IMR-90 (cell line): ENCODE measurements around the gene TNNI2. TPM values are rescaled to one million over a fixed set of nuclear protein-coding genes. Genes with fewer than 3 reads are reported as not detected.

Experiments
- ATAC-seq: fragments of 200-7000 bp; cut with Tn5 transposase; 2 replicates; pipeline ENCODE4 v1.9.1; 2020; ENCODE audit warnings: low read depth, mild to moderate bottlenecking, moderate library complexity
- BruUV-seq: library from RNA; stranded (reverse); fragments of 400-500 nt; replicated peaks from 2 replicates; lab custom pipeline; 2021; lab: Mats Ljungman, UMichigan
- CTCF ChIA-PET: fragments of 300-600 bp; formaldehyde crosslinking; extraction: SDS; loops from one replicate; lab custom pipeline; 2021; ENCODE audit warnings: antibody characterized with exemption; lab: Yijun Ruan, JAX
- POLR2A ChIA-PET: fragments of 300-600 bp; sonication (Branson Sonifier 250); formaldehyde crosslinking; loops from one replicate; lab custom pipeline; 2022; ENCODE audit warnings: antibody characterized with exemption; ENCODE audit not compliant: unreplicated experiment; lab: Charles Lee
- DNase-seq: peaks from one replicate; pipeline ENCODE4 v3.0.0; 2013
- H2AFZ ChIP-seq: replicated peaks from 2 replicates; pipeline ENCODE3; 2013; ENCODE audit warnings: low read length, mild to moderate bottlenecking; ENCODE audit not compliant: poor library complexity
- H2AK5ac ChIP-seq: 2 replicates; pipeline ENCODE4 v1.6.1; 2013; ENCODE audit warnings: low read depth, low read length, inconsistent platforms
- H2AK9ac ChIP-seq: replicated peaks from 2 replicates; pipeline ENCODE3; 2013; ENCODE audit warnings: mild to moderate bottlenecking, low read depth, low read length, moderate library complexity; ENCODE audit not compliant: poor library complexity
- H2BK120ac ChIP-seq: 2 replicates; pipeline ENCODE4 v1.6.1; 2013; ENCODE audit warnings: low read depth, low read length, inconsistent platforms
- H2BK15ac ChIP-seq: 3 replicates; pipeline ENCODE4 v1.6.1; 2013; ENCODE audit warnings: low read depth, low read length, inconsistent platforms
- H2BK20ac ChIP-seq: 2 replicates; pipeline ENCODE4 v1.6.1; 2013; ENCODE audit warnings: low read depth, mild to moderate bottlenecking, inconsistent platforms, low read length, moderate library complexity
- H2BK5ac ChIP-seq: 2 replicates; pipeline ENCODE4 v1.6.1; 2013; ENCODE audit warnings: mild to moderate bottlenecking, low read depth, low read length, inconsistent platforms; ENCODE audit not compliant: poor library complexity, severe bottlenecking
- H3K14ac ChIP-seq: replicated peaks from 2 replicates; pipeline ENCODE4 v1.6.1; 2013; ENCODE audit warnings: low read depth, low read length, inconsistent platforms
- H3K18ac ChIP-seq: 2 replicates; pipeline ENCODE4 v1.6.1; 2013; ENCODE audit warnings: low read depth, low read length, control low read depth
- H3K23ac ChIP-seq: 2 replicates; pipeline ENCODE4 v1.6.1; 2013; ENCODE audit warnings: low read depth, low read length, inconsistent platforms
- H3K27ac ChIP-seq: 2 replicates; pipeline ENCODE4 v1.5.1; 2013; ENCODE audit warnings: mild to moderate bottlenecking, control low read depth, low read length; ENCODE audit not compliant: insufficient read depth
- H3K27me3 ChIP-seq: 2 replicates; pipeline ENCODE4 v1.6.1; 2013; ENCODE audit warnings: low read length; ENCODE audit not compliant: control insufficient read depth, insufficient read depth
- H3K36me3 ChIP-seq: 2 replicates; pipeline ENCODE4 v1.6.1; 2013; ENCODE audit warnings: low read length, mixed read lengths; ENCODE audit not compliant: control insufficient read depth, insufficient read depth
- H3K4ac ChIP-seq: 2 replicates; pipeline ENCODE4 v1.6.1; 2013; ENCODE audit warnings: low read depth, low read length, inconsistent platforms
- H3K4me1 ChIP-seq: 2 replicates; pipeline ENCODE4 v1.6.1; 2013; ENCODE audit warnings: low read length, mixed read lengths; ENCODE audit not compliant: control insufficient read depth, insufficient read depth
- H3K4me2 ChIP-seq: 2 replicates; pipeline ENCODE4 v1.6.1; 2013; ENCODE audit warnings: low read depth, mild to moderate bottlenecking, control low read depth, low read length, moderate library complexity
- H3K4me3 ChIP-seq: 2 replicates; pipeline ENCODE4 v1.5.1; 2013; ENCODE audit warnings: low read depth, mild to moderate bottlenecking, control low read depth, low read length, moderate library complexity; ENCODE audit not compliant: insufficient read depth
- H3K56ac ChIP-seq: 2 replicates; pipeline ENCODE4 v1.6.1; 2013; ENCODE audit warnings: low read length, inconsistent platforms; ENCODE audit not compliant: insufficient read depth; ENCODE audit errors: extremely low read depth
- H3K79me1 ChIP-seq, 2 experiments: 2 replicates each; pipeline ENCODE4 v1.6.1; 2013; ENCODE audit warnings: low read length in 2 of 2, inconsistent platforms in 1 of 2, low read depth in 1 of 2
- H3K9ac ChIP-seq: 2 replicates; pipeline ENCODE4 v1.6.1; 2013; ENCODE audit warnings: low read depth, low read length, control low read depth
- H3K9me1 ChIP-seq: 2 replicates; pipeline ENCODE4 v1.6.1; 2013; ENCODE audit warnings: low read length, inconsistent platforms; ENCODE audit not compliant: insufficient read depth
- H3K9me3 ChIP-seq: 2 replicates; pipeline ENCODE4 v1.6.1; 2013; ENCODE audit warnings: low read length; ENCODE audit not compliant: control insufficient read depth, insufficient read depth
- H4K20me1 ChIP-seq: 2 replicates; pipeline ENCODE4 v1.6.1; 2013; ENCODE audit warnings: low read length, inconsistent platforms; ENCODE audit not compliant: insufficient read depth
- H4K5ac ChIP-seq: 2 replicates; pipeline ENCODE4 v1.6.1; 2013; ENCODE audit warnings: mild to moderate bottlenecking, low read depth, low read length, control low read depth
- H4K8ac ChIP-seq, 2 experiments: 2 replicates each; pipeline ENCODE4 v1.6.1; 2013; ENCODE audit warnings: low read depth in 2 of 2, low read length in 2 of 2, control low read depth in 1 of 2, inconsistent platforms in 1 of 2
- H4K91ac ChIP-seq: 2 replicates; pipeline ENCODE4 v1.6.1; 2013; ENCODE audit warnings: low read depth, low read length, inconsistent platforms; ENCODE audit not compliant: insufficient read depth
- BHLHE40 ChIP-seq: fragments of 150-350 bp; IDR thresholded peaks from 2 replicates; pipeline ENCODE4 v1.6.1; 2016; ENCODE audit warnings: mild to moderate bottlenecking, low read depth, low read length
- CEBPB ChIP-seq: IDR thresholded peaks from 2 replicates; pipeline ENCODE4 v1.6.1; 2012; ENCODE audit warnings: low read depth, low read length, improper control_type of control experiment
- CHD1 ChIP-seq: IDR thresholded peaks from 2 replicates; pipeline ENCODE4 v1.6.1; 2012; ENCODE audit warnings: low read depth, low read length, improper control_type of control experiment
- FOS ChIP-seq: fragments of 150-350 bp; IDR thresholded peaks from 2 replicates; pipeline ENCODE4 v1.6.1; 2016; ENCODE audit warnings: low read depth, low read length
- MAFK ChIP-seq: IDR thresholded peaks from 2 replicates; pipeline ENCODE4 v1.6.1; 2012; ENCODE audit warnings: low read depth, low read length, improper control_type of control experiment
- MAZ ChIP-seq: IDR thresholded peaks from 2 replicates; pipeline ENCODE4 v1.6.1; 2012; ENCODE audit warnings: low read depth, mild to moderate bottlenecking, low read length, improper control_type of control experiment, moderate library complexity, borderline replicate concordance
- MXI1 ChIP-seq: IDR thresholded peaks from 2 replicates; pipeline ENCODE4 v1.6.1; 2012; ENCODE audit warnings: low read depth, mild to moderate bottlenecking, low read length, moderate library complexity, borderline replicate concordance
- NFE2L2 ChIP-seq: fragments of 150-350 bp; IDR thresholded peaks from 2 replicates; pipeline ENCODE4 v1.6.1; 2016; ENCODE audit warnings: low read depth, mild to moderate bottlenecking, low read length
- POLR2A ChIP-seq: IDR thresholded peaks from 2 replicates; pipeline ENCODE4 v1.6.1; 2012; ENCODE audit warnings: mild to moderate bottlenecking, low read depth, low read length
- RAD21 ChIP-seq: IDR thresholded peaks from 2 replicates; pipeline ENCODE4 v1.6.1; 2012; ENCODE audit warnings: low read length, improper control_type of control experiment
- RCOR1 ChIP-seq: IDR thresholded peaks from 2 replicates; pipeline ENCODE4 v1.6.1; 2012; ENCODE audit warnings: mild to moderate bottlenecking, low read length, improper control_type of control experiment; ENCODE audit not compliant: insufficient replicate concordance
- RFX5 ChIP-seq: IDR thresholded peaks from 2 replicates; pipeline ENCODE4 v1.8.0; 2012; ENCODE audit warnings: low read depth, mild to moderate bottlenecking, low read length, moderate library complexity
- SMC3 ChIP-seq: fragments of 150-350 bp; IDR thresholded peaks from 2 replicates; pipeline ENCODE4 v1.6.1; 2016; ENCODE audit warnings: low read depth, mild to moderate bottlenecking, antibody characterized with exemption, low read length, moderate library complexity
- WGBS, 2 experiments: methylation state at CpG; one replicate each; pipeline versions ENCODE4 v1.1.5 to v1.1.7; 2013; ENCODE audit warnings: missing lambda C conversion rate in 2 of 2; ENCODE audit not compliant: insufficient read length in 1 of 2; ENCODE audit errors: extremely low coverage in 2 of 2; 5-methylcytosine and 5-hydroxymethylcytosine counted together
- dilution Hi-C: fragments of 300-500 bp; cut with HindIII; formaldehyde crosslinking; loops from one replicate; pipeline ENCODE4 v1.14.3; 2018; ENCODE audit warnings: low sequenced_read_pairs; ENCODE audit not compliant: unreplicated experiment
- in situ Hi-C: fragments of 300-500 bp; cut with MboI; formaldehyde crosslinking; loops from 3 replicates; pipeline ENCODE4 v1.14.3; 2019; ENCODE audit warnings: low sequenced_read_pairs, inconsistent platforms, mixed read lengths
- intact Hi-C: fragments of 100-400 bp; cut with micrococcal nuclease; formaldehyde crosslinking; loops from 2 replicates; pipeline ENCODE4 v1.10.0; 2022
- polyA plus RNA-seq, 3 experiments: library from polyadenylated mRNA; depleted of rRNA; stranded (reverse); fragments of >200 nt; gene quantifications; 2 replicates each; pipeline ENCODE4 v1.2.3, GENCODE V29; 2012; ENCODE audit warnings: low replicate concordance in 1 of 3
- total RNA-seq: library from RNA; depleted of rRNA; stranded (reverse); fragments of >200 nt; gene quantifications from 2 replicates; pipeline ENCODE4 v1.2.3, GENCODE V29; 2012
- TF ChIP-seq, protein P1 (sequence below): conservative IDR thresholded peaks from 2 replicates; pipeline ENCODE4 v1.5.1; 2012; ENCODE audit warnings: mild to moderate bottlenecking, low read depth, low read length, improper control_type of control experiment
- TF ChIP-seq, protein P2 (sequence below): fragments of 150-350 bp; IDR thresholded peaks from 2 replicates; pipeline ENCODE4 v1.6.1; 2016; ENCODE audit warnings: low read depth, mild to moderate bottlenecking, low read length, moderate library complexity, borderline replicate concordance
- TF ChIP-seq, protein P3 (sequence below): fragments of 150-350 bp; IDR thresholded peaks from 2 replicates; pipeline ENCODE4 v1.6.1; 2017; ENCODE audit warnings: mild to moderate bottlenecking, antibody characterized with exemption, low read length, low read depth

Gene TNNI2
- total and polyA plus RNA-seq, 2 of the 4 experiments (the other 2 are of a cell fraction) = not detected

DNA sequence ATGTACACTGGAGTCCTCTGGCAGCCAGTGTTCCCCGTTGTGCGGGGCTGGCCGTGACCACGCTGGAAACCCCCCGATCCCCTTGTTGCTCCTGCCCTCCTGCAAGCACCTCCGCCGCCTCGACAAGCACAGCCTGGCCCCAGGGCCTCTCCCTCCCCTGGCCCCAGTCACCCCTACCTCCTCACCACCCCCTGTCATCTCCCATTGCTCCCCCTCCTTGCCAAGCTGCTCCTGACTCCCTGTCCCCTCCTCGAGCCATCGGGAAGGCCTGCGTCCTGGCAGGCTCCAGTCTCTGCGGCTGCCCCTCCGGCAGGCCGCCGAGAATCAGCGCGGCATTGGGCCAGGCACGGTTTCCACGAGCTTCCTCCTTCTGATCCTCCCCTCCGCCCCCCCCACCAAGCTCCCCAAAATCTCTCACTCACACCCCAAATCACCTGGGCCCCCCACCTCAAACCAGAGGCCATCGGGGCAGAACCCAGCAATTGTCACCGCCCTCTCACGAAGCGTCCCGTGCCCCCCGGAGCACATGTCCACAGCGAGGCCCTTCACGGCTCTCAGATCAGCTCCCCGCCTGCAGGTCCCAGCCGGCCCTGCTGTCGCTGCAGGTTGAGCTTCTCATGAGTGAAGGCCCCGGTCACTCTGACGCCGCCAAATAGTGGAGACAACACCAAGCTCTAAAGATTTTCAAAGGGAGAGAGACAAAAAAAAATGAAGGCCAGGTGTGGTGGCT lies 8.4 kb downstream of the TNNI2 start:
- Histone ChIP-seq H3K4ac (no peak overlapping the region), H3K79me1 (no peaks in the 10 kb centered on the region), H2BK20ac (no peak overlapping the region), H3K9me3 (no peaks in the 10 kb centered on the region), H3K9ac (no peak overlapping the region), H3K23ac (no peak overlapping the region), H4K20me1 (no peaks in the 10 kb centered on the region), H3K27me3 (peaks cover 56% of the 10 kb centered on the region), H3K18ac (no peak overlapping the region), H2AK9ac (no peak overlapping the region), H3K56ac (no peak overlapping the region), H2AK5ac (no peak overlapping the region), H3K4me2 (no peak overlapping the region), H3K4me1 (no peaks in the 10 kb centered on the region), H3K9me1 (no peaks in the 10 kb centered on the region), H3K27ac (no peak overlapping the region), H2BK120ac (no peak overlapping the region), H2BK15ac (no peak overlapping the region), H4K8ac (no peak overlapping the region), H3K14ac (no peak overlapping the region), H2AFZ (no peak overlapping the region), H4K5ac (no peak overlapping the region), H3K36me3 (no peaks in the 10 kb centered on the region), H3K4me3 (no peak overlapping the region), H4K91ac (no peak overlapping the region), H2BK5ac (no peak overlapping the region)
- 75% methylated on average over 10 of the region's 34 CpGs; no CpG with 5 or more reads in 1 of the 2 experiments for WGBS, 2 experiments
- ATAC-seq (no peak), DNase-seq (no peak)
- ChIA-PET CTCF (no interaction called here), POLR2A (no interaction called here)
- TF ChIP-seq, protein P1, sequence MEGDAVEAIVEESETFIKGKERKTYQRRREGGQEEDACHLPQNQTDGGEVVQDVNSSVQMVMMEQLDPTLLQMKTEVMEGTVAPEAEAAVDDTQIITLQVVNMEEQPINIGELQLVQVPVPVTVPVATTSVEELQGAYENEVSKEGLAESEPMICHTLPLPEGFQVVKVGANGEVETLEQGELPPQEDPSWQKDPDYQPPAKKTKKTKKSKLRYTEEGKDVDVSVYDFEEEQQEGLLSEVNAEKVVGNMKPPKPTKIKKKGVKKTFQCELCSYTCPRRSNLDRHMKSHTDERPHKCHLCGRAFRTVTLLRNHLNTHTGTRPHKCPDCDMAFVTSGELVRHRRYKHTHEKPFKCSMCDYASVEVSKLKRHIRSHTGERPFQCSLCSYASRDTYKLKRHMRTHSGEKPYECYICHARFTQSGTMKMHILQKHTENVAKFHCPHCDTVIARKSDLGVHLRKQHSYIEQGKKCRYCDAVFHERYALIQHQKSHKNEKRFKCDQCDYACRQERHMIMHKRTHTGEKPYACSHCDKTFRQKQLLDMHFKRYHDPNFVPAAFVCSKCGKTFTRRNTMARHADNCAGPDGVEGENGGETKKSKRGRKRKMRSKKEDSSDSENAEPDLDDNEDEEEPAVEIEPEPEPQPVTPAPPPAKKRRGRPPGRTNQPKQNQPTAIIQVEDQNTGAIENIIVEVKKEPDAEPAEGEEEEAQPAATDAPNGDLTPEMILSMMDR = no peak
- TF ChIP-seq, protein P2, sequence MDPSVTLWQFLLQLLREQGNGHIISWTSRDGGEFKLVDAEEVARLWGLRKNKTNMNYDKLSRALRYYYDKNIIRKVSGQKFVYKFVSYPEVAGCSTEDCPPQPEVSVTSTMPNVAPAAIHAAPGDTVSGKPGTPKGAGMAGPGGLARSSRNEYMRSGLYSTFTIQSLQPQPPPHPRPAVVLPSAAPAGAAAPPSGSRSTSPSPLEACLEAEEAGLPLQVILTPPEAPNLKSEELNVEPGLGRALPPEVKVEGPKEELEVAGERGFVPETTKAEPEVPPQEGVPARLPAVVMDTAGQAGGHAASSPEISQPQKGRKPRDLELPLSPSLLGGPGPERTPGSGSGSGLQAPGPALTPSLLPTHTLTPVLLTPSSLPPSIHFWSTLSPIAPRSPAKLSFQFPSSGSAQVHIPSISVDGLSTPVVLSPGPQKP = no peak
- no peak for TF ChIP-seq RAD21
- TF ChIP-seq RFX5 = no peak
- no peak for TF ChIP-seq BHLHE40
- TF ChIP-seq POLR2A = no peak
- TF ChIP-seq SMC3 = no peak
- no peak for TF ChIP-seq CHD1
- TF ChIP-seq NFE2L2 = no peak
- TF ChIP-seq, protein P3, sequence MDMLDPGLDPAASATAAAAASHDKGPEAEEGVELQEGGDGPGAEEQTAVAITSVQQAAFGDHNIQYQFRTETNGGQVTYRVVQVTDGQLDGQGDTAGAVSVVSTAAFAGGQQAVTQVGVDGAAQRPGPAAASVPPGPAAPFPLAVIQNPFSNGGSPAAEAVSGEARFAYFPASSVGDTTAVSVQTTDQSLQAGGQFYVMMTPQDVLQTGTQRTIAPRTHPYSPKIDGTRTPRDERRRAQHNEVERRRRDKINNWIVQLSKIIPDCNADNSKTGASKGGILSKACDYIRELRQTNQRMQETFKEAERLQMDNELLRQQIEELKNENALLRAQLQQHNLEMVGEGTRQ = no peak
- TF ChIP-seq FOS = no peak
- no peak for TF ChIP-seq MAFK
- no peak for TF ChIP-seq RCOR1
- TF ChIP-seq MAZ = no peak
- no peak for TF ChIP-seq CEBPB
- no peak for TF ChIP-seq MXI1
- BruUV-seq = no TSS peak
- in situ Hi-C loops (no loop called here), dilution Hi-C loops (no loop called here), intact Hi-C loops (no loop called here)
